Measurements from ENCODE around the gene CPE. TPM values are rescaled to one million over a fixed set of nuclear protein-coding genes. Genes with fewer than 3 reads are reported as not detected.

The CPE gene
- total RNA-seq, 1 experiment from 2014 or later, result 29.3 TPM

GRCh38 chr4:165540206-165540830, 161.5 kb downstream of the CPE start:
- POLR2A ChIA-PET, result no interaction called here
- RAD21 ChIA-PET (ENCODE audit: low non-redundant PET in 1 of 2, low total read pairs in 2 of 2, uncharacterized antibody in 2 of 2, unreplicated experiment in 2 of 2), result no interaction called here
- H3K4me3 ChIP-seq (replicated peaks in 1 of 2; ENCODE audit: low read depth in 1 of 2, low read length in 2 of 2), result no peak overlapping the region
- H3K9me3 ChIP-seq (ENCODE audit: control insufficient read depth in 1 of 2, insufficient read depth in 1 of 2, low read depth in 1 of 2, low read length in 2 of 2), result no peaks in the 10 kb centered on the region
- no peaks in the 10 kb centered on the region for H3K79me2 ChIP-seq (ENCODE audit: insufficient read depth, low read length)
- H3K36me3 ChIP-seq (ENCODE audit: control insufficient read depth in 1 of 2, insufficient read depth in 2 of 2, low read length in 2 of 2), result no peaks in the 10 kb centered on the region
- intact Hi-C loops (cut with micrococcal nuclease), result no loop called here
- H4K20me1 ChIP-seq (ENCODE audit: insufficient read depth), result no peaks in the 10 kb centered on the region
- CTCF ChIA-PET, result interaction anchor here (2.7 kb wide), 1 partner anchor 551 kb away, joined by 5 read pairs; no protein-coding TSS in a partner anchor
- no peak overlapping the region for H2AFZ ChIP-seq (ENCODE audit: low read depth, low read length, poor library complexity, severe bottlenecking)
- no peak overlapping the region for H3K4me2 ChIP-seq (ENCODE audit: low read length)
- no peak overlapping the region for H3K27ac ChIP-seq (ENCODE audit: low read depth, low read length)
- DNase-seq (ENCODE audit: low read depth, low spot score) (no peak), ATAC-seq (no peak)
- no peaks in the 10 kb centered on the region for H3K27me3 ChIP-seq (ENCODE audit: insufficient read depth, low read length)
- no peak overlapping the region for H3K9ac ChIP-seq (ENCODE audit: low read length)
- BruUV-seq (replicated peaks), result no TSS peak
- H3K9me2 ChIP-seq (ENCODE audit: insufficient read depth), result no peaks in the 10 kb centered on the region
- no peak for TF ChIP-seq EZH2phosphoT487 (IDR thresholded peaks at IDR 0.05; ENCODE audit: borderline replicate concordance)
- no peak for TF ChIP-seq YY1 (IDR thresholded peaks at IDR 0.05; ENCODE audit: extremely low read depth, insufficient replicate concordance, low read depth, low read length)
- peak; percentile 7; the same call in 1 of the 2 replicates for TF ChIP-seq RAD21 (IDR thresholded peaks at IDR 0.05; ENCODE audit: low read depth)
- H3K4me1 ChIP-seq (ENCODE audit: control insufficient read depth in 1 of 2, insufficient read depth in 2 of 2, low read length in 2 of 2), result no peaks in the 10 kb centered on the region

- no peak for DNase-seq (ENCODE audit: low read depth, low spot score)
- no TSS peak for BruUV-seq (replicated peaks)
These were observed 163.1 kb downstream of the CPE start for GRCh38 chr4:165541851-165542459.

More at GRCh38 chr4:165541851-165542459, 163.1 kb downstream of the CPE start:
- POLR2A ChIA-PET, result no interaction called here
- Histone ChIP-seq H3K4me2 (ENCODE audit: low read length) (no peak overlapping the region), H3K9me3 (ENCODE audit: control insufficient read depth in 1 of 2, insufficient read depth in 1 of 2, low read depth in 1 of 2, low read length in 2 of 2) (no peaks in the 10 kb centered on the region), H3K4me3 (replicated peaks in 1 of 2; ENCODE audit: low read depth in 1 of 2, low read length in 2 of 2) (no peak overlapping the region), H3K36me3 (ENCODE audit: control insufficient read depth in 1 of 2, insufficient read depth in 2 of 2, low read length in 2 of 2) (no peaks in the 10 kb centered on the region), H3K9me2 (ENCODE audit: insufficient read depth) (no peaks in the 10 kb centered on the region), H3K9ac (ENCODE audit: low read length) (no peak overlapping the region), H3K4me1 (ENCODE audit: control insufficient read depth in 1 of 2, insufficient read depth in 2 of 2, low read length in 2 of 2) (no peaks in the 10 kb centered on the region), H3K27ac (ENCODE audit: low read depth, low read length) (no peak overlapping the region), H3K79me2 (ENCODE audit: insufficient read depth, low read length) (no peaks in the 10 kb centered on the region), H4K20me1 (ENCODE audit: insufficient read depth) (no peaks in the 10 kb centered on the region), H3K27me3 (ENCODE audit: insufficient read depth, low read length) (no peaks in the 10 kb centered on the region), H2AFZ (ENCODE audit: low read depth, low read length, poor library complexity, severe bottlenecking) (peak overlapping the region; percentile 12)
- ATAC-seq, result no peak
- CTCF ChIA-PET, result interaction anchor here (0.8 to 1.3 kb wide), 2 partner anchors 550 to 553 kb away, joined by 3 to 7 read pairs; no protein-coding TSS in a partner anchor
- intact Hi-C loops (cut with micrococcal nuclease), result no loop called here
- TF ChIP-seq ZFX (IDR thresholded peaks at IDR 0.05) (no peak), YY1 (IDR thresholded peaks at IDR 0.05; ENCODE audit: extremely low read depth, insufficient replicate concordance, low read depth, low read length) (no peak), ATF3 (IDR thresholded peaks at IDR 0.05) (no peak), EGR1 (IDR thresholded peaks at IDR 0.05; ENCODE audit: low read depth) (no peak), CBX3 (IDR thresholded peaks at IDR 0.05; ENCODE audit: low read depth) (no peak), TCF7L2 (IDR thresholded peaks at IDR 0.05; ENCODE audit: borderline replicate concordance, extremely low read depth, insufficient read depth, insufficient read length) (no peak)
- RAD21 ChIA-PET (ENCODE audit: low non-redundant PET in 1 of 2, low total read pairs in 2 of 2, uncharacterized antibody in 2 of 2, unreplicated experiment in 2 of 2), result no interaction called here

Measured in HCT116 (cell line).